ENCODE data around the gene SPR. TPM values are rescaled to one million over a fixed set of nuclear protein-coding genes. Genes with fewer than 3 reads are reported as not detected.

Gene SPR
- total RNA-seq, 3 donors from 2014 or later (not counting 1 experiment from before 2014, with no cell fraction given), result 0.16 to 1.7 (median 0.34) TPM

DNA sequence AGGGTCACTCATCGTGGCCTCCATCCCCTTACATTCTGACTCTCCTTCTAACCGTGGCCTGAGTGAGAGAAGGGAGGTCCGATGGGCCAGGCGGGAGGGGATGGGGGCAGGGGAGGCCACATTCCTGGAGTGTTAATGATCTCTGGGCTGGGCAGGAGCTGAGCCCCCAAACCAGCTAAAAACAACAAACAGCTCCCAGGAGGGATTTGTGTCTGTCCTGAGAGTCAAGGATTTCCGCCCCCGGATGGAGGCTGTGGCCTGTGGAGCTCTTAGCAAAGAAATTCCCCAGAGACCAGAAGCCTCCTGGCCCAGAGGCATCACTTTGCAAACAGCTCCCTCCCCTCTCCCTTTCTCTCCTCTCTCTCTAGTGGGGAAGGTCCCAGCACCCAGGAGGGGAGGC, 53.6 kb downstream of the SPR start:
- Mint-ChIP-seq H3K27me3 (ENCODE audit: low read depth in 2 of 2) (no peaks in the 10 kb centered on the region), H3K27ac (no peak overlapping the region), H3K9me3 (no peaks in the 10 kb centered on the region), H3K36me3 (no peaks in the 10 kb centered on the region), H3K4me3 (no peak overlapping the region), H3K4me1 (peaks cover 0 to 4% of the 10 kb centered on the region in 2 donors)
- ATAC-seq (no peak), DNase-seq (no peak)
- 90% methylated on average over 2 of the region's 6 CpGs for WGBS (ENCODE audit: insufficient coverage)
- no peak overlapping the region for H3K4me3 ChIP-seq (ENCODE audit: low read length)
- no peaks in the 10 kb centered on the region for H3K9me3 ChIP-seq (ENCODE audit: control insufficient read depth, insufficient read depth, low read length)
- no peaks in the 10 kb centered on the region for H3K4me1 ChIP-seq (ENCODE audit: control insufficient read depth, insufficient read depth, low read length)
- H3K36me3 ChIP-seq (ENCODE audit: control insufficient read depth, insufficient read depth, low read length), result no peaks in the 10 kb centered on the region
- H3K27me3 ChIP-seq (ENCODE audit: control insufficient read depth, insufficient read depth, low read length), result no peaks in the 10 kb centered on the region
- TF ChIP-seq, protein P1, sequence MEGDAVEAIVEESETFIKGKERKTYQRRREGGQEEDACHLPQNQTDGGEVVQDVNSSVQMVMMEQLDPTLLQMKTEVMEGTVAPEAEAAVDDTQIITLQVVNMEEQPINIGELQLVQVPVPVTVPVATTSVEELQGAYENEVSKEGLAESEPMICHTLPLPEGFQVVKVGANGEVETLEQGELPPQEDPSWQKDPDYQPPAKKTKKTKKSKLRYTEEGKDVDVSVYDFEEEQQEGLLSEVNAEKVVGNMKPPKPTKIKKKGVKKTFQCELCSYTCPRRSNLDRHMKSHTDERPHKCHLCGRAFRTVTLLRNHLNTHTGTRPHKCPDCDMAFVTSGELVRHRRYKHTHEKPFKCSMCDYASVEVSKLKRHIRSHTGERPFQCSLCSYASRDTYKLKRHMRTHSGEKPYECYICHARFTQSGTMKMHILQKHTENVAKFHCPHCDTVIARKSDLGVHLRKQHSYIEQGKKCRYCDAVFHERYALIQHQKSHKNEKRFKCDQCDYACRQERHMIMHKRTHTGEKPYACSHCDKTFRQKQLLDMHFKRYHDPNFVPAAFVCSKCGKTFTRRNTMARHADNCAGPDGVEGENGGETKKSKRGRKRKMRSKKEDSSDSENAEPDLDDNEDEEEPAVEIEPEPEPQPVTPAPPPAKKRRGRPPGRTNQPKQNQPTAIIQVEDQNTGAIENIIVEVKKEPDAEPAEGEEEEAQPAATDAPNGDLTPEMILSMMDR (IDR thresholded peaks at IDR 0.05), result no peak
- no peak overlapping the region for H3K27ac ChIP-seq (ENCODE audit: low read length)
- intact Hi-C loops (cut with micrococcal nuclease), result no loop called here

Other genes with a start within 250 kb of the SPR start
- gene EXOC6B, start 61.4 kb upstream of the SPR start, total RNA-seq, result 10 to 100 TPM; 16.6 to 17.2 (median 17.1) TPM
- gene EMX1, start 30.1 kb downstream of the SPR start, total RNA-seq, result not detected
- gene SFXN5, start 184.3 kb downstream of the SPR start, total RNA-seq, result 10 to 100 TPM; 15.3 to 22.3 (median 19.8) TPM
- 10 to 100 TPM in 2 of 3 donors, 1 to 10 TPM in 1; 4.9 to 15.9 (median 11.2) TPM for gene RAB11FIP5, start 225.5 kb downstream of the SPR start, total RNA-seq